HG02763 (cell line): ENCODE results near the gene ZMIZ1.

Source experiments
- ATAC-seq: cut with Tn5 transposase; IDR thresholded peaks from one replicate; pipeline ENCODE4 v1.9.1; 2021; ENCODE audit warnings: mild to moderate bottlenecking, moderate library complexity; ENCODE audit not compliant: unreplicated experiment

Gene ZMIZ1

GRCh38 chr10:79148452-79149344 lies 79.9 kb downstream of the ZMIZ1 start:
- ATAC-seq: no peak

DNA sequence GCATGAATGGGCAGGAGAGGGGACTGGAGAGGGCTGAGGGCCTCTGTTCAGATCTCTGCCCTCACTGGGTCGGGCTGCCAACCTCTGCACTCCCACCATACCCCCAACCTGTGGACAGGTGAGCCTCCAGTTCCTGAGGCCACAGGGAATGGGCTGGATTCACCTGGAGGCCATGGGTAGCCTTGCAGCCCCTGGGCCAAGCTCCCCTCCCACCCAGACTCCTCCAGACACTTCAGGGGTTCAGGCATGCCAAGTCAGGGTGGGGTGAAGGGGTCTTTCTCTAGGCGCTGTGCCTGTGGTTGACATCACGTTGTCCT lies 80.5 kb downstream of the ZMIZ1 start:
- no peak for ATAC-seq

DNA sequence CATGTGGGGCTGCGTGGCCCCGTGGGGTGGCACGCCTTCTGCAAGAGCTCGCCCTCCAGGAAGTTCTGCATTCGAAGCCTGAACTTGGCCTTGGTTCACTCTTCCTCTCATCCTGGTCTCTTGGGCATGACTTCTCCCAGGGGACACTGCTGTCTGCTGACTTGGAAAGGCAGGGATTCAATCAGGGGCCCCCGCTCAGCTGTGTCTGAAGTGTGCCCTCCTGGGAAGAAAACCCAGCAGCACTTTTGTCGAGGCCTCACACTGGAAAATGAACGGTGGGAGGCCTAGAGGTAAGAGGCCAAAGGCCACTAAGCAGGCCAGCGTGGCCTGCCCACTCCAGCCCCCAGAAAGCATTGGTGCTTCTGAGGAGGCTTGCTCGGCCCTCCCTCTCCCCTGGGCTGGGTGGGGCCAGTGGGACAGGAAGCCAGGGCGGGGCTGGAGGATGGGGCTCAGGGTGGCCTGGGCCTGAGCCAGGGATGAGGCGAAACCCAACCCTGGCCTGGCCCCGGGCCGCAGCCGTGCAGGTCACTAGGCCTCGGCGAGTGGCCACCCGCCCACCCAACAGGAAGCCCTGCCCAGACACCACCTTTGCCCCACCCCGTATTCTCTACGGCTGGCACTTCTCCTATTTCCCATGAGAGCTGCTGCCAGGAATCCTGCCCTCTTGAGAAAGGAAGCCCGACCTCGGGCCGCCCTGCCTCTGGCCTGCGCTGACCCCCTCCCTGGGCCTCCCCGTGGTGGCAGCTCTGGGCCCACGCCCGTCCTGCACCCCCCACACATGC lies 81.1 kb downstream of the ZMIZ1 start:
- ATAC-seq: peak; percentile 67

DNA sequence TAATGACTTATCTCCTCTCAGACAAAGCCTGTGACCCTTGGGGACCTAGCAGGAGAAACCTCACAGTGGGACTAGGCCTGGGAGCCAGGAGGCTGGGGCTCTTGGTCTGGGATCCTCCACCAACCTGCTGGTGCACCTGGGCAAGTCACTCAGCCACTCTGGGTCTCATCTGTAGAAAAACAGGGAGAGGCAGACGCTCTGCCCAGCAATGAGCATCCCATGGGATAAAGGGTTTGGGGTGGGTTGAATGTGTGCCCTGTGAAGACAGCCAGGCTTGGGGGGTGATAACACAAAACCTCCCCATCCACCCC lies 81.6 kb downstream of the ZMIZ1 start:
- ATAC-seq: no peak

DNA sequence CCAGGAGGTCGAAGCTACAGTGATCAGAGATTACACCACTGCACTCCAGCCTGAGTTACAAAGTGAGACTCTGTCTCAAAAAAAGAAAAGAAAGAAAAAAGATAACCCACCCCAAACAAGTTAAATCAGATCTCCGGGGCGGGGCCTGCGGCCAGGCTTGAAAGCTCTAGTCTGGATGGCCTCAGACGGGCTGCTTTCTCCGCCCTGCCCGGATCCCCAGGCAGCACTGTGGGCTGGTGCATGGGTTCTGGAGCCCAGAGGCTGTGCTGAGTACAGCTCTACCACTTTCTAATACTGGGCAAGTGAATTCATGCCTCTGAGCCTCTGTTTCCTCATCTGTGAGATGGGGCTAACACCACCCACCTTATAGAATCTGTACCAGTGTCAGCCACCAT lies 83.7 kb downstream of the ZMIZ1 start:
- no peak for ATAC-seq

DNA sequence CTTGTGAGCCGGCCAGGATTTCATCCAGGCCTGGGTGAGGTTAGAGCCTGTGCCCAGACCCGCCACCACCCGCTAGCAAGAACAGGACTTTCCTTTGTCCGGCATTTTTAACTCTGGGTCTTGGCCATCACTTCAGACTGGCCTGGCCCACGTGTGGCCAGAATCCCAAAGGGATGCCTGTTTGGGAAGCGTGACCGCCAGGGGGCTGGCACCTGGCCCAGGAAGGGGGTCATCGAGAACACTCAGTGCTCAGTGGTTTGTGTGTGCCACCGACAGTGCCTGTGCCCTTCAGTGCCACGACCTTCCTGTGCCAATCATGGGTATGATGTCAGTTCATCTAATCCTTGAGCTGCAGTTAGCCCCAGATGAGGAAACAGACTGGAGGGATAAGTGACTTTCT lies 85.0 kb downstream of the ZMIZ1 start:
- no peak for ATAC-seq

DNA sequence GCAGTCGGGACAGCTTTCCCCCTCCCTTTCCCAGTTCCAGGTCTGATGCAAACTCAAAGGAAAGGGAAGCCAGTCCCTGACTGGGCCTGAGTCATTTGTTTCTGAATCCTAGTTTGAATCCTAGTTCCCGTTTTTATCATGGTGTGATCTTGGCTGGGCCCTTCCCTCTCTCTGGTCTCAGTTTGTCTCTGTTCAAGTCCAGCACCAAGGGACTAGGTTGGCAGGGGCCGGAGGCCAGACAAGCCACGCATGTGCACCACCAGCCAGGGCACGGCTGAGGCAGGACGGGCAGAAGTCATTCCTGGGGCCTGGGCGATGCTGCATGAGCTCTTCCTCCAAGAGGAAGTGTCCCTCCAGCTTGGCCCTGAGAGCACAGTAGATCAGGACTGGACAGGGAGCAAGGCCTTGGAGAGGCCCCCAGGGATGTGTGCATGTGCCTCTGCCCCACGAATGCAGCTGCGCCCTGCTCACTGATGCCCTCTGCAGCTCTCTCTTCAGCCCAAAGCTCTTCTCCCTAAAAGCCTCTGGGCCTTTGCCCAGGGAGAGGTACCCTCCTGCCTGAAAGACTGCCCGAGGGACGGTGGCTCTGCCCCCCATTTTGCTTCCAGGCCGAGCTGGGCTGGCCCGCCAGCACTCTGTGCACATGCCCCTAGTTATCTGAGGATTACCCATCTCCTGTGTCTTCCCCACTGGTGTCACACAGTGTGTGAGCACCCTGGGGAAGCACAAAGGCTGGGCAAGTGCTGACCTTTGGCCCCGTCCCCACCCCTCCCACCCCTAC lies 86.7 kb downstream of the ZMIZ1 start:
- no peak for ATAC-seq

DNA sequence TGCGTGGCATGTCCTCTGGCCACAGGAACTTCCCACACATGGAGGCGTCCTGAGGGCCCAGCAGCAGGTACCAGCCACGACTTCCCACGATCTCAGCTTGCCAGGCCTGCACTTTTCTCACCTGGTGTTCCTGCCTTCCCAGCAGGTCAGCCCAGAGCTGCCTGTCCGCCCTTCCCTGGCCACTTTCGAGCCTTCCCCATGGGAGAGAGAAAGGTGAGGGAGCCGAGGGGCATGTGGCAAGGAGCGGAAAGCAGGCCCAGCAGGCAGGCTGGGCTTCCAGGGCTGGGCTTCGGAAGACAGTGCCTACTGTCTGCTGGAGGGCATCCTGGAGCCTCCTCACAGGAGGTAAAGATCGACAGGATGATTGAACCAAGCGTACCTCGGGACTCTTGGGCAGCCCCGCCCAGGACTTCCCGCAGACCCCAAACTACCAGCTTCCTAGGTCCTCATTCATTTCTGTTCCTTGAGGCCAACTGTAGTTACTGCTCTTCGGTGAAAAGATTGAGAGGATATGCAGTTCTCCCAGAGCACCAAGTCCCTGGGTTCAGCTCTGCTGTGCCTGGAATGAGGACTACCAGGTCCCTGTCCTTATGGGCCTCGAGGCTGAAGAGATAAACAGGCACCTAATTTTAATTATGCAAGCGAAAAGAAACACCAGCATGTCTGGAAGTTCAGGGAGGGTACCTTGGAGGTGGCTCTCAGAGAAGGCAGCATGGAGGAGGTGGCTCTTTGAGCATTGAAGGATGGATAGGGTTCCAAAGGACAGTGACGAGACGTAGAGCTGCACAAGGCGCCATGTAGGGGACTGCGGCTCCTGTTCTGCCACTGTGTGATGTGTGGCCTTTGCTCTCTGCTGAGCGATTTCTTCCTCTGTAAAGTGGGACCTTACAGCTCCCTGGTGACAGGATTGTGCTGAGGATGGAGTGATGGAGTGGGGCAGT lies 87.8 kb downstream of the ZMIZ1 start:
- no peak for ATAC-seq

- ATAC-seq: no peak
Observed at GRCh38 chr10:79158004-79158340, 89.2 kb downstream of the ZMIZ1 start.

DNA sequence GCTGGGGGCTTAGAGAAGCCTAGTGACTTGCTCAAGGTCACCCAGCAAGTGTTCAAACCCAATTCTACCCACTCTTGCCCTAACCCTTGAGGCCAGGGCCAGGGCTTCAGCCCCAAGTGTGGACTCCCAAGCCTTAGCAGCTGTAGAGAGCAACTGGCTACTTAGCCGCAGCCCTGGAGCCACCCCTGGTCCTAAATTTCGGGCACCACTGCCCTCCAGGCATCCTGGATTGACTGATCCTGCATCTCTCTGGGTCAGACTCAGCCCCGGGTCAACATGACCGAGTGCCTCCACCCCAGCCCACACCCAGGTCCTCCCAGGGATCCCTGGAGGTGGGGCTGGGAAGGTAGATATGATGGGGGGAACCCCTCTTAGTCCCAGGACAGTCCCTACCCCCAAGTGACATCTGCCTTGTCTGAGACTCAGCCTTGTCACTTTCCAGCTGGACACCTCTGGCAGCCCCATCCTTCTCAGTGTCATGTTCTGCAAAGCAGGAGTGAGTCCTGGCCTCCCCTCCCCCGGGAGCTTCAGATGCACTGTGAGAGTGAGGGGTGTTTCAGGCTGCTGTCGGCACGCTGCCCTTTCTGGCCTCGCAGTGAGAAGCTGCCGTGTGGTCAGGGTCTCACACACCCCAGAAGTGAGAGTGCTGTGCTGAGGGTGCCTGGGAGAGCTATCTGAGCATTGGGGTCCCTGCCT lies 89.8 kb downstream of the ZMIZ1 start:
- ATAC-seq: no peak

DNA sequence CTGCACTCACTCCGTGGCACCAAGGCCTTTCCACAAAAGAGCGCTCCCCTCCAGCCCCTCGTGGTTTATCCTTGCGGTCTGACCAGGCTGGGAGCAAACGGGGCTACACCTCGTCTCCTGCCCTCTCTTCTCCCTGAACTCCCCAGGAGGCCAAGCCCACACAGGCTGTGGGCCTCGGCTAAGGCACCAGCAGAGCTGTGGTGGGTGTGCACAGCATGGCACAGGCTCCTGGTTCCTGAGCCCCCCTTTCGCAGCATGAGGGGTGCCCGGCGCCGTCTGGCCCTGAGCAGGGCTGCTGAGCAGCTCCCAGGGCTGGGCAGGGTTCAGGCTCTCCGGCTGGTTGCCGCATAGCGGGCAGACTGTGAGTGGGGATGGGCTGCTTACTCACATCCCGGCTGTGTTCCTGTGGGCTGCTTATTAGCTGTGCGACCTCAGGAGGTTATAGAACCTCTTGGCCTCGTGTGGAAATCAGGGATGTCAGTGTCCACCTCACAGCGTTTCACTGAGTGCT lies 90.4 kb downstream of the ZMIZ1 start:
- no peak for ATAC-seq

DNA sequence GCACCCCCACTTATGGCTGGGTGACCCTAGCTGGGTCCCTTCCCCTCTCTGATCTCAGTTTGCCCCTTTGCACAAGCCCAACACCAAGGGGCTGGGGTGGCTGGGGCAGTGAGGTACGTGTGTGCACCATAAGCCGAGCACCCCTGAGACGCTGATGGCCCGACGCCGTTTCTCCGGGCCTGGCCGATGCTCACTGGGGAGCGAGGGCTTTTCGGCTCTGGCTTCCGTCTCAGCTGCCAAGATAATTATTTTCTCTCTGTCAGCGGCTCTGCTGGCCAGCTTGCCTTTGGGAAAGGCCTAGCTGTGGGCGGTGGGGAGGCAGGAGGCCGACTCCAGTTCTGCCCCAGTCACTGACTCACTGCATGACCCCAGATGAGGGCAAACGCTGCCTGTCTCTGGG lies 91.0 kb downstream of the ZMIZ1 start:
- ATAC-seq: no peak

DNA sequence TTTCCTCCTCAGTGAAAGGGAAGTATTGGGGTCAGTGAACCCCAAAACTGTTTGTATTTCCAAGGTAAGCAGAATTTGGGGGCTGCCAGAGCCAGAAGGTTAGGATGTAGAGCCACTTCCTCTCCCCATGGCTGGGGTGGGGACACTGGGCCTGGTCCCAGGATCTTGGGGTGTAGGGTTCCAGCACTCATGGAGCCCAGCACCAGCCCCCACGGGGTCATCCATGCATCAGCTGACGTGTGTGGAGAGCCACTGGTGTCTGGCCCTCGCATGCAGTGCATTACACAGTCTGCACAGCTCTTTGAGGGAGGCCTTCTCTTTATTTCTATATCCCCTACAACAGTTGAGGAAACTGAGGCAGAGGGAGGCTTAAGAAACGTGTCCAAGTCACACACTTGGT lies 91.4 kb downstream of the ZMIZ1 start:
- ATAC-seq: no peak

GRCh38 chr10:79161557-79161956 lies 92.8 kb downstream of the ZMIZ1 start:
- ATAC-seq: no peak

DNA sequence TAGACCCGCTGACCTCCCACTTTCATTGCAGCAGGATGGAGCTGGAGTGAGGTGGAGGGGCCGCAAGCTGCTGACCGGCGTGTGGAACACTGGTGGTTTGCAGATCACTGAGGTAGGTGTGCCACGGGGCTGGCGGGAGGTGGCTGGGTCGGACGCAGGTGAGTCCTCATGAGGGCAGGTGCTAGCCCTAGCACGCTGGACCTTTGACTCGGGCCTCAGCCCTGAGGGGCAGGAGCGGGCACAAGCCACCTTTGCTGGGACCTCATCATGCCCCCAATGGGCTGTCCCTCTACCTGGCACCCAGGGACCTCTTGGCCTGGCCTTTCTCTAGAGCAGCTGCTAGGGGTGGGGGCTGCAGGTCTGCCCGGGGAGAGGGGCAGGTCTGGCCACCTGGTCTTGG lies 93.3 kb downstream of the ZMIZ1 start:
- no peak for ATAC-seq

GRCh38 chr10:79162861-79163665 lies 94.3 kb downstream of the ZMIZ1 start:
- ATAC-seq: no peak

GRCh38 chr10:79163666-79163975 lies 94.9 kb downstream of the ZMIZ1 start:
- no peak for ATAC-seq

GRCh38 chr10:79164075-79164474 lies 95.3 kb downstream of the ZMIZ1 start:
- ATAC-seq: no peak

GRCh38 chr10:79165070-79165778 lies 96.5 kb downstream of the ZMIZ1 start:
- ATAC-seq: no peak
